DMS 273 (cell line): ENCODE data around the gene ZMAT5.

Experiments
- DNase-seq: peaks from one replicate; lab custom pipeline; 2025; ENCODE audit not compliant: unreplicated experiment; lab: John Stamatoyannopoulos, UW

The ZMAT5 gene, protein sequence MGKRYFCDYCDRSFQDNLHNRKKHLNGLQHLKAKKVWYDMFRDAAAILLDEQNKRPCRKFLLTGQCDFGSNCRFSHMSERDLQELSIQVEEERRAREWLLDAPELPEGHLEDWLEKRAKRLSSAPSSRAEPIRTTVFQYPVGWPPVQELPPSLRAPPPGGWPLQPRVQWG

DNA sequence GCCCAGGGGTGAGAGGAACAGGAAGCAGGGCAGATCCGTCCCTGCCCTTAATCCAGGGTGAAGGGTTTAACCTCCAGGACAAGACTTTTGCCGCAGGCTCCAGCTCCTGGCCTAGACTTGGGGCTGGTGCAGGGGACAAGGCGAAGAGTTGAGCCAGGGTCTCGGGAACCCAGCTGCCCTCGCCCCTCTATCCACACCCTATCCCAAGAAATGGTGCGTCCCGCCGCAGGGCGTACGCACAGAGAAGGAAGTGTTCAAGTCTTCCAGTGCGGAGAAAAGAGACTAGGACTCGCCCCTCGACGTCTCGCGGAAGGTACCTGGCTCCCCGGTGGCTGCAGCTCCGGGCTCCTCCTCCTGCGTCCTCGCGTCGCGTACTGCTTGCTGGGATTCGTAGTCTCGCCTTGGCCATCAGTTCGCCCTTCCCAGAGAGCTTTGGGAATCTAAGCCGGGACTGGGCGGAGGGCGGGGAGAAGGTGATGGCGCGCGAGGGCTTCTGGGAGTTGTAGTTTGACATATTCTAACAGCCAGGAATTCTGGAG, at the start of gene ZMAT5:
Gene ZMAT5, minus strand, starts transcription at position 376 of the 539 bp plus-strand sequence. CDS start 18,463 bp downstream, outside the sequence.
- peak; percentile 97 for DNase-seq

DNA sequence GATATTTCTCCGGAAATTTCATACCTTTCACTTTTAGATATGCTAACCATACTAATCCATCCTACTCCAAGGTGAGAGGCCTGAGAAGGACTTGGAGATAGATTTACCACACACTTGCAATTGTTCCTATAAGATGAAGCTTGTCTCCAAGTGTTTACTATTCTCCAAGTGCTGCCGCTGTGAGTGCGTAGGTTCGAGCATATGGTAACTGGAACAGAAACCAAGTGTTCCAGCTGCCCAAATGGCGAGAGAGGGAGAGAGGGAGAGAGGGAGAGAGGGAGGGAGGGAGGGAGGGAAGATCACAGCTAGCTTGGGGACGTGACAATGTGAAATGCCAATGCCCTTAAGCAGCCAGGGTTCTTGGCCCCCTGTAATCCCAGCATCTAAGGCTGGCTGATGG, 49.7 kb upstream of the ZMAT5 start:
- DNase-seq, result peak; percentile 92

DNA sequence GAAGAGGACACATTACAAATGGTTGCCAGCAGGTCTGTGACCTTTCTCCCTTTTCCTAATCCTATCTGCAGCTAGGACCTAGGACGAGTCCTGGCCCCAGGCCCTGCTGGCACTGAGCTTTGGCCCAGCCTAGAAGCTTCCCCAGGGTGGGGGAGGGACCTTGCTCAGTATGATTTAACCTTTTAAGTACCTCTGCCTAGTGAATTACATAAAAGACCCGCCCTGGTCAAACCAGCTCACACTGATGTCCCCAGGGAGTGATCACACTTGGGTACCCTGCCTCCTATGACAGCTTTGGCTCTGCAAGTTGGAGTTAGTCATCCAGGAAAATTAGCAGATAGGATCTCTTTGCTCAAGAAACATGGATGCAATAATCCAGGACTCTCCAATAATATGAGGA, 49.3 kb upstream of the ZMAT5 start:
- peak; percentile 68 for DNase-seq

DNA sequence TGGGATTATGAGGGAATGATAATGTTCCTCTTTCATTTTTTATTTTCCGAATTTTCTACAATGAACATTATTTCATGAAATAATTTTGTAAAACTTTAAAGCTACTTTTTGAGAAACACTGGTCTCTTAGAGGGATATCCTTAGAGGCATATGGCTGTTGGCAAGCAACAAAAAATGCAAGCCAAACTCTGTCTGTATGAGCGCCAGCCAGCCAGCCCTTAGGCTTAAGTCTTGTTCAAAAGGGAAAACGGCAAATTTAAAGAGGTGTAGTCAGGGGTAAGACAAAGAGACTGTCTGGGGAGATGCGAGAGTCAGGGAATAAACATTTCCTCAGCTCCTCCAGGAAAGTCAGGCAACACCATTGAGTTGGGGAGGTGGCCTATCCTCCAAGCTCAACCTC, 48.8 kb upstream of the ZMAT5 start:
- DNase-seq, result peak; percentile 42

DNA sequence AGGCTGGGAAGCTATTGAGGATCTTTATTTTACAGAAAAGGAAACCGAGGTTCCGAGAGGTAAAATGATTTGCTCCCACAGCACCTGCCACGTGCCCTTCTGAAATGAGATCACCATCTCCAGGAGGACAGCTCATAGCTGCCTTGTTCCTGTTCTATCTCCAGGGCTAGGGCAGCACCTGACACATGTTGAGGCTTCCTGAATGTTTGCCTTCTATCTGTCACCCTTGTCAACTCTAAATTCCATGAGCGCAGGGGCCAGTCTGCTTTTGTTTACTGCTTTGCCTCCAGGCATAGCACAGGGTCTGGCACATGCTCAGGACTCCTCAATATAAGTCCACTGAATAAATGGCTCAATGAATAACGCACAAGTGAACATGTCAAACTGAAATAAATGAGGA, 47.2 kb upstream of the ZMAT5 start:
- DNase-seq, result no peak

DNA sequence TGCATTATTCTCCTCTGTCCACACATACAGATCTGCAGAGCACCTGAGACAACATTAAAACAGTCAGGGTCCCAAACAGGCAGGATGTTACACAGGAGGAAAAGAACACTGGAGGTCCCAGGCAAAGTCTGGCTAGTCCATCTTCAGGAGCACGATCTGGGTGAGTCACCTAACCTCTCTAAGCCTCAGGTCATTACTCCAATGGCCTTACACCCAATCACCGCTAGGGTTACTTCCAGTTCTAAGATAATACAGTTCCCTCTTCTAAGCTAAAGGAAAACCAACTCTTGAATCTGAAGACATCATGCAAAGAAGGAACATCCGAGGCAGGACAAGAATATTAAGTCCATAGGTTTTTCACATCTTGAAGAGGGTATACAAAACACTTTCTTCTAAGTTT, 46.8 kb upstream of the ZMAT5 start:
- no peak for DNase-seq

DNA sequence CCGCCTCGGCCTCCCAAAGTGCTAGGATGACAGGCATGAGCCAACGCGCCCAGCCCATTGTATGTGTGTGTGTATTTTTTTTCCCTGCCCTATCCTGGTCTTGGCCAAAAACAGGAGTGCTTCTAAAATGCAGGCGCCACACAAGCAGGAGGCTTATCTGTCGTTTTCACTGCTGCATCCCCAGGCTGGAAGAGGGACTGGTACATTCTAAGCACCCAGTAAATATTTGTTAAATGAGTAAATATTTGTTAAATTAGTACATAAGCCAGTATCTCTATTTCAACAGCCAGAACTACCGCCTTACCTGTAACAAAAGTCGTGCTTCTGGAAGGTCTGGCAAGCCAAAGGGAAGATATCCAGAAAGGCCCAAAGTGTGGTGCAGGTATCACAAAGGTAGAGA, 46.3 kb upstream of the ZMAT5 start:
- DNase-seq, result no peak

DNA sequence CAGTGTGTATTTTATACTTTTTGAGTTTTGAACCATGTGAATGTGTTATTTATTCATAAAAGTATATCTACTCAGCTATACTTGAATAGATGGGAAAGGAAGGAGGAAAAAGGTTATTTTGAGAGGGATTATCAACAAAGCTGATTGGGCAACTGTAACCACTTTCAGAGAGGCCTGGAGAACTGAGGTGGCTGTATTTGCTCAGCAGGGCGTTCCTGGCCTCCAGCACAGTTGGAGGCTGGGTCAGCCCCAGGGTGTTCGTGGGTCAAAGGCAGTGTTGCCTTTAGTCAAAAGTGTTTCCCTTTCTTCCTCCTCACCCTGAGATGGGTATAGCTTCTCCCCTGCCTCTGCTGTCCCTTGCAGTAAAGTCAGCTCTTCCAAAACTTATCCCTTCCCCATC, 44.6 kb upstream of the ZMAT5 start:
- no peak for DNase-seq

DNA sequence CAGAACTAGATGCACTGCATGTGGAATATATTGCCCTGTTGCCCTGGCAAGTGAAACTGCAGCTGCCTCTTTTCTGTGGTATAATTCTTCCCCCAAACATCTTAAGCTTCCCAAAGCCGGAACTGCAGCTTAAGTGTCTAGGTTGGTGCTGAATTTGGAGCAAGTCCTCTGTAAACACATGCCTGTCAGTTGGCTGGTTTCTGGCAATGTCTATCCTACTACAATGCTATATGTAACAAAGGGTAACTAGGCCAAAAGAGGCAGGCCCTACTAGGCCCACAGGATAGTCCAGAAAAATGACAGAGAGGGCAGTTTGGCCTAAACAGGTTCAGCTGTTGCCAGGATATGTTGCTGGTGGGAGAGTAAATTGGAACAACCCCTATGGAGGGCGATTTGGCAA, 43.4 kb upstream of the ZMAT5 start:
- no peak for DNase-seq

DNA sequence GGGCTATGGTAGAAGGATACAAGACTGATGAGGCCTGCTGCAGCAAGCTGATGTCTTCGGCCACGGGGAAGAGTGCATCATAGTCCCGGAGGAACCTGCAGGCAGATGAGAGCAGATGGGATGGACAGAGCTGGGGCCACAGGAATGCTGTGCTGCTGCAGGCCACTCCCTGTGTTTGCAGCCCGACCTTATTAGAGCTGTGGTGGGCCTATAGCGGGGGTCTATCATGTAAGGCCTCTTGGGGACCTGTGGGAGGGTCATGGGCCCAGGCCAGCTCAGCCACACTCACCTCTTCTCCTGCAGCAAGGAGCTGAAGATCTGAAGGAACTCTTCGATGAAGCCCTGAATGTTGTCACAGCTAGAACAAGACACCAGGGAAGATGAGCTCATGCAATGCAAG, 39.4 kb upstream of the ZMAT5 start:
- DNase-seq, result no peak

DNA sequence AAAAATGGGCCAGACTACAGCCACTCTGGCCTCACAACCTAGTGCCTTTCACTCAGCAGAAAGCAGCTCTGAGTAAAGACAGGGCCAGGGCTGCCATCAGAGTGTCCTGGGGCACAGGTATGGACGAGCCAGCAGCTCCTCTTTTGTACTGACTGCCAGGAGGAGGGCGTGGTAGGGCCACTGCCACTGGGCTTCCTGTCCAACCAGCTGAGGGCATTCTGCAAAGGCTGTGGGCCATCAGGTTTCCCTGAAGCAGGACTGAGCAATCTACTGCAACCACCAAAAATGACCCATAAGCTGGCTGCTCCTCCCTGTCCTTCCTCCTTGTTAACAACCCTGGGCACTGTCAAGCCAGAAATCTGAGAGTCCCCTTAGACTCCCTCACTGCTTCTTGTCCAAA, 38.2 kb upstream of the ZMAT5 start:
- no peak for DNase-seq

DNA sequence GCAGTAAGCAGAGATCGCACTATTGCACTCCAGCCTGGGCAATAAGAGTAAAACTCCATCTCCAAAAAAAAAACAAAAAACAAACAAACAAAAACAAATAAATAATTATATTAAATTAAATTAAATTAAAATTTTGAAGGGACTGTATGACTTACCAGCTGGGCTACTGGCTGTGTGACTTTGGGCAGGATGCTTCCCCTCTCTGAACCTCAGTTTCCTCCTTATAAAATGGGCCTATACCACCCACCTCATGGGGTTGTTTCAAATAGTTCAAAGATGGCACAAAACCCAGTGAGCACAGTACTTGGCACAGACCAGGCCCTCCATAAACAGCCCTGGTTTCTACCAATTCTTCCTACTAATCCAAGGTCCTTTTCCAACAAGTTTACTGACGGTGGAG, 36.4 kb upstream of the ZMAT5 start:
- DNase-seq, result no peak

DNA sequence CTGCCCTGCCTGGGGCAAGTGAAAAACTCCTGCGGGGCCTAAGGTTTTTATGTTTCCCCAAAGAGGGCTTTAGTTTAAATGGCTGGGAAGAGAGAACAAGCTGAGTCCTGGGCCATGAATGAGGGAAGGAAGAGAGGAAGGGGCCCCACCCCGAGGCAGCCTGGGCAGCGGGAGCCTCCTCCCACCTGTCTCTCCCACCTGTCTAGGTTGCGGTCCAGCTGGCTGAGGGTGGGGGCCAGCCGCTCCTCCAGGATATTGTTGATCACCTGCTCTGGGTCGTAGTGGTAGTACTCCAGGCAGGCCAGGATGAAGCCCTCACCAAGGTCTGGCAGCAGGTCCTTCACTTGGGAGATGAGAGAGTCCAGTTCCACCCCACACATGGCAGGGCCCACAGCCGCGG, 35.0 kb upstream of the ZMAT5 start:
- DNase-seq, result no peak

DNA sequence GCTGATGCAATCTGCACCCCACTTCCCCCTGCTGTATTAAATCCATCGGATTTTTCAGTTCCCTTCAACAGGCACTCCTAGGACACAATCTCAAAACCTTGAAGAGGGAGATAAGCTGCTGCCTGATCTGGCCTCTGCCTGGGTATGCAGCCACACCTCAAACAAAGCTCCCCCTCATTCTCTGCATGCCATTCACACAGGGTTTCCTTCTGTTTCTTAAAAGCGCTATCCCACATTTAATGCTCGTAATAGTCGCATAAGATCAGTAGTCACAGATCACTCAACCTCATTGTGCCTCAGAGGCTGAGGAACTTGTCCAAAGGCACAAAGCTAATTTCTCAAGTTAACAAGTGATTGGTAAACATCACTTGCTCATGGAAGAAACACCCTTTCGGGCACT, 34.3 kb upstream of the ZMAT5 start:
- no peak for DNase-seq

DNA sequence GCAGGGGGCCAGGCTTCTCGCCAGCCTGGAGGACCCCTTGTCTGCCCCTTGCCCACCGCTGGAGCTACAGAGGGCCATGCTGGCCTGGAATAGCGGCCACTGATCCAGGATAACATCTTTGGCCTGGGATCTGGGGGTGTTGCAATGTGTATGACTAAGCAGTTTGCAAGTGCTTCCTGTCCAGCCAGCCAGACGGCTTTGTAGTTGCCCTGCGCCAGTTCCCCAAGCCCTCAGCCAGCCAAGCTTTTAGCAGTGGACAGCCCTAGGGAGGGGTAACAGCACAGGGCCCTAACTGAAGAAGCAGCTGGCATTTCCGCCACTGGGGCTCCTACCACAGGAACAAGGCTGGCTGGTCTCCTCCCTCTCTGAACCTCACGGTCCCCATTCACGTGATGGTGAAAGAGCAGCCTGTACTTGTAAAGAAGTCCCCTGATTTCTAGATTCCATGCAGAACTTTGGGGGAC, 32.4 kb upstream of the ZMAT5 start:
- no peak for DNase-seq

DNA sequence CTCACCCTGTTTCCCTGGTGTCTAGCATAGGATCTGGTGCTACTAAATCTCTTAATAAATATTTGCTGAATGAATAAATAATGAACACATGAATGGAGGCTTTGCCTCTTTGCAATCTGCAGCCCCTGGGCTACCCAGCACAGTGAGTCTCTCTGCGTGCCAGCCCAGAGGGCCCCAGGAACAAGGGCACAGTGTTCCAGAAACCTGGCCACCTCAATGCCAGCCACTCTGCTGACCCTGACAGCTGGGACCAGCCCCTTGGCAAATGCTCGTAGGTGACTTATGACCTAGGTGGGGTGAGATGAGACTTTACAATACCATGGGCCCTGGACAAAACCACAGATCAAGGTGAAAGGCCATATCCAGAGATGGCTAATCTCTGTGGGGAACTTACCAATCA, 32.0 kb upstream of the ZMAT5 start:
- no peak for DNase-seq

DNA sequence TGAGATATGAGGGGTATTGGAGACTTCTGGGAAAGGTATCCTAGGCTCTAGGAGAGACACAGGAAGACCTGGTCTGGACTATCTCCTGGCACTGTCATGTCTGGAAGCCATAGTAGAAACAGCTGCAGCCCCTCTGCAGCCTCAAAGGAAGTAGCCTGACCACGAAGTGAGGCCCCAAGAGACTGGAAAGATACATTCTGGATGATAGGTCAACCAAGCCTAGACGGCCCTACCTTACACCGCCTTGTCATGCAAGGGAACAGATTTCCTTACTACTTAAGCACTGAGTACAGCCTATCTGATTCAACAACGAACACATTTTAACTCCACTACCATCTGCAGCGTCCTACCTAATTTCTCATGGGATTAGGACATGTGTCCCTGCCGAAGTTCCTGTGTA, 31.5 kb upstream of the ZMAT5 start:
- DNase-seq, result no peak

DNA sequence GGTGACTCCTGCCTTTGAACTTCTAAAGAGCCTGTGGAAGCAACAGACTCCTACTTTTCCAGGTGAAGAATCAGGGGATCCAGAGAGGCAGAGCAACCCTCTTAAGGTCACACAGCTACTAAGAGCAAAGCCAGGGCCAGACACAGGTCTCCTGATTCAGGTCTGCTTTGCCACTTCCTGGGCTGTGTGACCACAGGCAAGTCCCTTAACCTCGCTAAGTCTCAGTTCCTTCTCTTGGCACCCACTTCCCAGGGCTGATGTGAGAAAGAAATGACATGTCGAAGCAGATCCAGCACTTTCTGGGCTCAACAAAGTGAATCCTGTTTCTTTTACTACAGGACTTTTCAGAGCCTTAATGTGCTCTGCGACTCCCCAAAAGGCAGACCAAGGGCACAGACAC, 30.5 kb upstream of the ZMAT5 start:
- no peak for DNase-seq

DNA sequence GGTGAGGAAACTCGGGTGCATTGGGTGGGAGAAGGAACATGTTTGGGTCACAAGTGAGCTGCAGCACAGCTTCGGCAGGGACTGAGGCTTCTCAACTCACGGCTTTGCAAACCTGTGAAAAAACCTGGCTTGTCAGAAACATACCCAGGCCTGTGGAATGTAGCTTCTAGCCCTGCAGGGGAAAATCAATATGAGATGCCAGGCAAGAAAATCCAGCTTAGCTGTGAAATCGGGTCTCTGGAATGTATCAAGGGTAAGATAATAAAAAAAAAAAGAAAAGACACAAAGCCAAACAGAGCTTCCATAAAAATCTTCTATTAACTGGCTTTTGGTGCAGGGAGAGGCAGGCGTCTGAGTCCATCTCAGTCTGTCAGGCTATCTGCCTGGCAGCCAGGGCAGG, 28.9 kb upstream of the ZMAT5 start:
- DNase-seq, result no peak

DNA sequence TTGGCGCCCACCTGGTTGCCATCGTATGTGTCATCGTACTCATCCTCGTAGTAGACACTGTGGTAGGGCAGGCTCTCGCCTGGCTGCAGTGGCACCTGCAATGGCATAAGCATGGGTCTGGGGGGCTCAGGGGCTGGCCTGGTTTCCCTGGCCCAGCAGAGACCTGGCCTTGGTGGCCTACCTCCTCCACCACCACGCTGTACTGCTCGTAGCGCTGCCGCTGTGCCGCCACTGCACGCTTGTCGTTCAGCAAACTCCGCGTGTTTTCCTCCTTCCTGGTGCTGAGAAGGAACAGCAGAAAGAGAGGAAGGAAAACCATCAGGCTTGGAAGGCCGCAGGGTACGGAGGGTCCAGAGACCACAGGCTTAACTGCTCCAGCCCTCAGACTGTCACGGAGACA, 26.6 kb upstream of the ZMAT5 start:
- no peak for DNase-seq

DNA sequence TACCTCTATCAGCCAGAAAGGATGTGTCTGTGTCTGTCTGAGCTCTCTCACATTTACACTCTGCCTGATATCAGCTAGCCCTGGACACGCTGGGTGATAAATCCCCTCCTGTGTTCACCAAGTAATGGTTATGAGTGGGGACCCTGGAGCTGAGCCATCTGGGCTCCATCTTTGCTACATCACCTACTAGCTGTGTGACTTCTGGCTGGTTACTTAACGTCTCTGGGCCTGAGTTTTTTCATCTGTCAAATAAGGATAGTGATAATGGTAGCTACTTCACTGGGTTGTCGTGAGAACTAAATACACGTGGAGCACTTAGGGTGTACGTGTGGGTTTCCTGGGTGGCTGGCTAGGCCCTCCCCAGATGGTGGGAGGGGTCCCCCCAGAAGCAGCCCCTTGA, 23.3 kb upstream of the ZMAT5 start:
- no peak for DNase-seq

DNA sequence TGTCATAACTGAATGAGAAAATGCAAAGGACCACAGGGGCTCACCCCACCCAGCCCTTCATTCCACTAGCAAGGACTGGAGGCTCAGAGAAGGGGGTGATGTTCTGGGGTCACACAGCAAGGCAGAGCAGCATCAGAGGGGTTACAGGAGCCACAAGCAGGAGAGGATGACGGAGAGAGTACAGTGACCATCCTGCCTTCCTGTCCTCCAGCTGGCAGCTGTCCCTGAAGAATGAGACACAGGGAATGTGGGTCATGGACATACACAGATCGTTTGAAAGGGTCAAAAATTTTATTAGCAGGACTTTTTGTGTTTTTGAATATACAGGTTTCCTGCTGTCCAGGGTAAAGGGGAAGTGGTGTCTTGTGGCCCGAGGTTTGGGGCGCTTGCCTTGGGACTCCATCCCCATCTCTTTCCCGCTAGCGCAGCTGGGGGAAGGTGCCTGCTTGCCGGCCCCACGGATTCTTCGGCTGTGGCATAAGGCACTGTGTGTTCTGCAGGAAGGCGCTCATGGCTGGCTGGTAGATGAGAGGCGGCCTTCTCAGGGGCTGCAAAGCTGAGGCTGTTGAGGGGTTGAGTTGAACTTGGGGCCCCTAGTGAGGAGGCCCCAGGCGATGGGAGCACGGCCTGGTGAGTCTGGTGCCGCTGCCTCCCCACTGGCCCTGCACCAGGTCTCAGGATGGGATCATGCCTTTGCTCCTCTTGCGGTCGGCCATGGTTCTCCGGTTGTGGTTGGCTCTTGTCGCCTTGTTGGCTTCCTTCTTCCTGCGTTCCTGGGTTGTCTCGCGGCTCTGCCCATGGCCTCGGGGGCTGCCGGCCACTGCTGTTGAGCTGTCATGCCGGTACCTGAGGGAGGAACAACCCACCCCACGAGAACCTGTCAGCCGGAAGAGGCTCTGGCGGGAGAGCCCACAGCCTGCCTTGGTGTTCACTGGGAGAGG, 21.8 kb upstream of the ZMAT5 start:
- DNase-seq, result no peak
